Measurements from ENCODE around the gene NPHS2. TPM values are rescaled to one million over a fixed set of nuclear protein-coding genes. Genes with fewer than 3 reads are reported as not detected.

NPHS2 gene
- total RNA-seq, 4 donors from 2014 or later, result not detected

GRCh38 chr1:179510038-179510437, 65.7 kb downstream of the NPHS2 start:
- DNase-seq (ENCODE audit: low spot score) (no peak), ATAC-seq (ENCODE audit: low FRiP score) (no peak)
- TF ChIP-seq, protein P1, sequence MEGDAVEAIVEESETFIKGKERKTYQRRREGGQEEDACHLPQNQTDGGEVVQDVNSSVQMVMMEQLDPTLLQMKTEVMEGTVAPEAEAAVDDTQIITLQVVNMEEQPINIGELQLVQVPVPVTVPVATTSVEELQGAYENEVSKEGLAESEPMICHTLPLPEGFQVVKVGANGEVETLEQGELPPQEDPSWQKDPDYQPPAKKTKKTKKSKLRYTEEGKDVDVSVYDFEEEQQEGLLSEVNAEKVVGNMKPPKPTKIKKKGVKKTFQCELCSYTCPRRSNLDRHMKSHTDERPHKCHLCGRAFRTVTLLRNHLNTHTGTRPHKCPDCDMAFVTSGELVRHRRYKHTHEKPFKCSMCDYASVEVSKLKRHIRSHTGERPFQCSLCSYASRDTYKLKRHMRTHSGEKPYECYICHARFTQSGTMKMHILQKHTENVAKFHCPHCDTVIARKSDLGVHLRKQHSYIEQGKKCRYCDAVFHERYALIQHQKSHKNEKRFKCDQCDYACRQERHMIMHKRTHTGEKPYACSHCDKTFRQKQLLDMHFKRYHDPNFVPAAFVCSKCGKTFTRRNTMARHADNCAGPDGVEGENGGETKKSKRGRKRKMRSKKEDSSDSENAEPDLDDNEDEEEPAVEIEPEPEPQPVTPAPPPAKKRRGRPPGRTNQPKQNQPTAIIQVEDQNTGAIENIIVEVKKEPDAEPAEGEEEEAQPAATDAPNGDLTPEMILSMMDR (IDR thresholded peaks at IDR 0.05), result no peak

DNA sequence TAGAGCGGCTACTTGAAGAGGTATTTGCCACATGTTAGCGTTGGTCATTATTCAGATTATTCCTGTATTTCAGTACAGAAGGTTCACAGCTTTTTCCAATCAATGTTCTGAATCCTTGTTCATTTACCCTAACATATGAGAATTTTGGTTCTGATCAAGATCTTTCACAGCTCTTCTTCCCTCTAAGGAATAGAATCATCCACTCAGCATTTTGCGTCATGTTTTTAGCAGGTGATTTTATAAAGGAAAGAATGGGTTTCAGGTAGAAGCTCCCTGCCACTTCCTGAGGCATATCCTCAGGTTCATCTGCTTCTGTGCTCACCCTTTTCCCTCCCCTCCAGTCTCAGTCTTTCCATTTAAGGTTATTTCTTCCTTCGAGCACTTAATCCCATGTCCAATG, 66.4 kb downstream of the NPHS2 start:
- ATAC-seq (ENCODE audit: low FRiP score) (no peak), DNase-seq (ENCODE audit: low spot score) (no peak)
- TF ChIP-seq, protein P1 (IDR thresholded peaks at IDR 0.05), result no peak

DNA sequence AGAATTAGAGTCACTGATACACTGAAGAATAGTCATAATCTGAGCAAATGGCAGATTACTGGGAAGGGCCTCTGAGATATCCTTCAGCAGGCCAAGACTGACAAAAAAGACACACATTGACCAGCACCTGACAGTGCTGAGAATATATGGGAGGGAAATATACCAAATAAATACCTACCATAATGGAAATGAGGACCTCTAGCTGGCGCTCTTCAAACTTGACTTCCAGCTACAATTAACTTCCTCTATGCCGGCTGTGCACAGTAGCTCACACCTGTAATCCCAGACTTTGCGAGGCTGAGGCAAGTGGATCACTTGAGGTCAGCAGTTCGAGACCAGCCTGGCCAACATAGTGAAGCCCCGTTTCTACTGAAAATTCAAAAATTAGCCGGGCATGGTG, 69.5 kb downstream of the NPHS2 start:
- no peak for ATAC-seq (ENCODE audit: low FRiP score)
- TF ChIP-seq, protein P1 (IDR thresholded peaks at IDR 0.05), result no peak
- no peak for DNase-seq (ENCODE audit: low spot score)

Small RNA genes within 50 kb of the gene (small RNA-seq; reads per million reads assigned to genes)
- gene RNU5F-2P, result not detected

Other genes with a start within 250 kb of the NPHS2 start
- gene AXDND1, start 210.0 kb downstream of the NPHS2 start, total RNA-seq, result under 1 TPM in 2 of 4 donors, not detected in 2; 0.25 to 0.28 TPM
- gene TDRD5, start 15.9 kb upstream of the NPHS2 start, total RNA-seq, result under 1 TPM in 3 of 4 donors, not detected in 1; 0.24 to 0.44 (median 0.37) TPM
- under 1 TPM in 2 of 4 donors, not detected in 2; 0.13 to 0.56 TPM for gene FAM163A, start 167.3 kb upstream of the NPHS2 start, total RNA-seq